DLD1 (cell line): ENCODE results near the gene IRF9.

Source experiments
- in situ Hi-C: cut with HindIII; loops from 2 replicates; pipeline ENCODE4 v1.10.0; 2017; ENCODE audit warnings: low sequenced_read_pairs

IRF9 gene

GRCh38 chr14:24131549-24131966 is 29.5 kb upstream of the IRF9 start:
- in situ Hi-C loops = no loop called here

GRCh38 chr14:24132061-24132685 is 28.9 kb upstream of the IRF9 start:
- in situ Hi-C loops = no loop called here

DNA sequence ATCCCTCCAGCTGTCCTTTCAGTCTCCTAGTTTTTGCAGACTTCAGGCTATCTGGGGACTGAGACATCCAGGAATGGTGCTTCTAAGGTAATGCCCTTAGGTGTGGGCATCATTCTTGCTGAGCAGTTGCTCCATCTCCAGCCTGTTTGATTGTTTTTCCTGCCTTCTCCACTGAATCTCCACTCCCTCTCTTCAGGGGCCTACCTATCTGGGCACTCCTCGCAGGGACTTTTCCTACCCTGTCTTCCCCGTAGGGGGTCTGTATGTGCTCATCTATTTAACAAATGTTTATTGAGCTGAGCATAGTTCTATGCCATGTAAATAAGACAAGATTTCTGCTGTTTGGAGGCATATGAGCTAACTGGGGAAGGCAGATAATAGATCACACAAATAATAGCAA is 28.1 kb upstream of the IRF9 start:
- in situ Hi-C loops = no loop called here

DNA sequence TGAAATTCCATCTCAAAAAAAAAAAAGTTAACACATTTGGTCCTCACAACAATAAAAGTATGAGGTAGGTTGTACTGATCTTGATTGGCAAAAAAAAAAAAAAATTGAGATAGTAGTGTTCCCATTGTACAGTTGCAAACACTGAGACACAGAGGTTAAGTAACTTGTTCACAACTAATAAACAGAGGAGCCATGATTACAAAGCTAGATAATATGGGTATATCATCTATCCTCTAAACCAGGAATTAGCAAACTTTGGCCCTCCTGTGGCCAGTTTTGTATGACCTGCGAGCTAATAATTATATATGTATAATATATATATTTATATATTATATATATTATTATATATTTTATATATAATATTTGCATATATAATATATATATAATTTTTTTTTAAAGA is 27.3 kb upstream of the IRF9 start:
- in situ Hi-C loops = no loop called here

- in situ Hi-C loops = no loop called here
Observed at GRCh38 chr14:24135584-24135833, 25.6 kb upstream of the IRF9 start.

DNA sequence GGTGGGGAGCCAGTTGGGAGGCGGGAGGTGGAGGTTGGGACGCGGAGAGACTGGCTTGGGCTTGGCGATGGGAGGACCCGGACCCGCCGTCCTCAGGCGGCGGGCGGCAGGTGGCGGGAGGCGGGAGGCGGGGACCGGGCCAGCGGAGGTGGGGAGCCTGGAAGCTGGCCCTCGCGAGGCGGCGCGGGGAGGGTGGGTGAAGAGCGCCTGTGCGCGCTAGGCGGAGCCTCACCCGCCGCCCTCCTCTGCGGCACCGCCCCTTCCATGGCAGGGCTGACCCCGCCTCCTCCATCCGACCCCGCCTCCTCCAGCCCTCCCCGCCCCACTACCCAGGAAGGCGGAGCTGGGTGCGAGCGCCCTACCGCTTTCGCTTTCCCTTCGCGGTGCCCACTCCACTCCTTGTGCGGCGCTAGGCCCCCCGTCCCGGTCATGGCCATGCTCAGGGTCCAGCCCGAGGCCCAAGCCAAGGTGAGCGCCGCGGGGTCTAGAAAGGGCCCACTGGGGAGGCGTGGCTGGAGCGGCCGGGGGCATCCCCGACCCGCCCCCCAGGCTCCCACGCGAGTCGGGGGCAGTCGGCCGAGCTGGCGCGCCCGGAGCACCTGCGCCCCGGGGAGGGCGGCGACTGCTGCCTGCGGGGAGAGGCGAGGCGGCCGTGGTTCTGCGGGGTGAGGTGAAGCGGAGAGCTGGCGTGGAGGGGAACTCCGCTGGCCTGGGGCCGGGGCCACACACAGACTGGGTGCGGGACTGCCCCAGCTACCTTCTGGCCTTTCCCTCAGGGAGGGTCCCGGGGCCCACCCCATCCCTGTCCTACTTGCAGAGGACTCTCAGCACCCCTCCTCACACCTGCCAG is 25.0 kb upstream of the IRF9 start, which contains the start of gene PSME1:
PSME1 (plus strand) TSS at position 361 of the 850 bp plus-strand sequence; CDS start at position 430, 69 bp downstream.
- in situ Hi-C loops = no loop called here

GRCh38 chr14:24136684-24137528 is 24.2 kb upstream of the IRF9 start:
- in situ Hi-C loops = no loop called here

- in situ Hi-C loops = no loop called here
Observed at GRCh38 chr14:24137529-24138395, 23.3 kb upstream of the IRF9 start.

- in situ Hi-C loops = no loop called here
Observed at GRCh38 chr14:24138396-24139271, 22.4 kb upstream of the IRF9 start.

- in situ Hi-C loops = no loop called here
Observed at GRCh38 chr14:24139272-24139934, 21.7 kb upstream of the IRF9 start.

- in situ Hi-C loops = no loop called here
Observed at GRCh38 chr14:24141097-24141880, 19.8 kb upstream of the IRF9 start, which contains the start of gene EMC9. TSS of gene EMC9 (minus strand) at chr14:24141591. CDS start at chr14:24141304, 287 bp downstream.

DNA sequence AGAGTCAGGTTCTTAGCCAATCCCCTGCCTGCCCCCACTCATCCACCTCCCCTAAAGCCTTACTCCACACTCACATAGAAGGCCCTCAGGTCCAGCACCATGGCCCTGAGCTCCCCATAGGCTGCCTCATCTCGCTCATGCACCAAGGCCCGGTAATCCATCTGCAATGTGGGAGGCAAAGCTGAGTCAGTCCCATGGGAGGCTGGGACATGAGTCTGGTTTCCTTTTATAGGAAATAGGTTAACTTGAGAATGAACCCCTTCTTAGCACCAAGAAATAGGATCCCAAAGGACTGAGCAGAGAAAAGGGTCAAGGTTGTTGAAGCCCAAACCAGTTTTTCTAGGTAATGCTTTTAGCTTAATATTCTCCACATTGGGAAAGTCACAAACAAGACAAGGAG is 17.6 kb upstream of the IRF9 start:
- in situ Hi-C loops = no loop called here

DNA sequence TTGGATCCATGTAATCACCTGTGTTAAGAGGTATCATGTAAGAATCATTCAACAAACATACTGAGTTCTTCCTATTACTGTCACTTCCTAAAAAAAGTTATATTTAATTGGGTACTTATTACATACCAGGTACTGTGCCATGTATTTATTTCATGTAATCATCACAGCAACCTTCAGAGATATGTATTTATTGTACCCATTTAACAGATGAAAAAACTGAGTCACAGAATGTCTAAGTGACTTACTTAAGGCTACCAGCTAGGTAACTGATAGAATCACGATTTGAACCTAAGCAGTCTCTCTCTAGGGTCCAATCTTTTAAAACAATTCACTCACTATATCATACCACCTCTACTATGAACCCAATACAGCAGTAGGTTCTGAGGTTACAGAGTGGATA is 16.6 kb upstream of the IRF9 start:
- in situ Hi-C loops = no loop called here

GRCh38 chr14:24145219-24145618 is 15.8 kb upstream of the IRF9 start:
- in situ Hi-C loops = no loop called here

GRCh38 chr14:24145690-24146452 is 15.2 kb upstream of the IRF9 start:
- in situ Hi-C loops = no loop called here

GRCh38 chr14:24146453-24146977 is 14.6 kb upstream of the IRF9 start, which contains the start of gene PSME2:
TSS of gene PSME2 (minus strand) at chr14:24146610. CDS start at chr14:24146581, 29 bp downstream.
- in situ Hi-C loops = no loop called here
